Nucleus accumbens (tissue), 56 donors: ENCODE data around the gene S100G.

ENCODE experiments used
- DNase-seq, 56 donors: peaks; one replicate each; lab custom pipeline; 2025; lab: John Stamatoyannopoulos, UW

The S100G gene

GRCh38 chrX:16646366-16647138, 3.4 kb upstream of the S100G start:
- DNase-seq: no peak

GRCh38 chrX:16651391-16652024, 1.6 kb downstream of the S100G start:
- no peak for DNase-seq

- DNase-seq: no peak
Measured at GRCh38 chrX:16653424-16653823, 3.5 kb downstream of the S100G start.

GRCh38 chrX:16654093-16654492, 4.1 kb downstream of the S100G start:
- no peak for DNase-seq

GRCh38 chrX:16658284-16658683, 8.3 kb downstream of the S100G start:
- DNase-seq: no peak

GRCh38 chrX:16659321-16659720, 9.4 kb downstream of the S100G start:
- no peak for DNase-seq

- DNase-seq: no peak
Measured at GRCh38 chrX:16661495-16661894, 11.5 kb downstream of the S100G start.

- no peak for DNase-seq
Measured at GRCh38 chrX:16662402-16662801, 12.4 kb downstream of the S100G start.

GRCh38 chrX:16664074-16664473, 14.1 kb downstream of the S100G start:
- no peak for DNase-seq

- DNase-seq: no peak
Measured at GRCh38 chrX:16664626-16665025, 14.7 kb downstream of the S100G start.

- DNase-seq: no peak
Measured at GRCh38 chrX:16665089-16665488, 15.1 kb downstream of the S100G start.

- peak in 25 of 56 donors; percentile 0 to 30 (median 9) for DNase-seq
Measured at GRCh38 chrX:16666541-16666940, 16.6 kb downstream of the S100G start.

- DNase-seq: peak in 11 of 56 donors; percentile 0 to 35 (median 2)
Measured at GRCh38 chrX:16671005-16671404, 21.0 kb downstream of the S100G start.

- DNase-seq: no peak
Measured at GRCh38 chrX:16678689-16679088, 28.7 kb downstream of the S100G start.

- DNase-seq: no peak
Measured at GRCh38 chrX:16683007-16683664, 33.2 kb downstream of the S100G start.

- DNase-seq: no peak
Measured at GRCh38 chrX:16687514-16687913, 37.6 kb downstream of the S100G start.

- peak in 40 of 56 donors; percentile 0 to 72 (median 7) for DNase-seq
Measured at GRCh38 chrX:16695079-16695676, 45.2 kb downstream of the S100G start.

- DNase-seq: no peak
Measured at GRCh38 chrX:16696956-16697355, 47.0 kb downstream of the S100G start.

- DNase-seq: no peak
Measured at GRCh38 chrX:16699389-16699788, 49.4 kb downstream of the S100G start.

GRCh38 chrX:16700734-16701133, 50.8 kb downstream of the S100G start:
- DNase-seq: no peak
